K562 (cell line): ENCODE results near the gene KAZALD1. TPM values are rescaled to one million over a fixed set of nuclear protein-coding genes. Genes with fewer than 3 reads are reported as not detected.

Experiments used
- ARNT ChIP-seq, 2 experiments: fragments of 450-650 bp; IDR thresholded peaks; 2 replicates each; pipeline ENCODE4 v1.6.1; 2016; ENCODE audit warnings: mild to moderate bottlenecking in 1 of 2
- CBFA2T3 ChIP-seq: fragments of 450-650 bp; IDR thresholded peaks from 2 replicates; pipeline ENCODE4 v1.6.1; 2017
- KAT8 ChIP-seq: fragments of 450-650 bp; IDR thresholded peaks from 2 replicates; pipeline ENCODE4 v1.6.1; 2016; ENCODE audit warnings: low read depth, mild to moderate bottlenecking
- L3MBTL2 ChIP-seq: fragments of 450-650 bp; IDR thresholded peaks from 2 replicates; pipeline ENCODE4 v1.6.1; 2016; ENCODE audit warnings: mild to moderate bottlenecking, moderate library complexity
- NFIX ChIP-seq: fragments of 250-450 bp; sonication (Bioruptor Pico); IDR thresholded peaks from 2 replicates; pipeline ENCODE4 v1.4.0; 2020; ENCODE audit warnings: low read depth, mild to moderate bottlenecking, moderate library complexity
- SIN3B ChIP-seq: fragments of 450-650 bp; IDR thresholded peaks from 2 replicates; pipeline ENCODE4 v1.6.1; 2017; ENCODE audit warnings: low read depth, mild to moderate bottlenecking, moderate library complexity
- SRSF9 ChIP-seq: fragments of 200-400 bp; formaldehyde crosslinking; IDR thresholded peaks from 2 replicates; pipeline ENCODE4 v1.6.1; 2017; ENCODE audit warnings: low read depth, low read length, borderline replicate concordance
- polyA plus RNA-seq, 8 experiments: library from polyadenylated mRNA; depleted of rRNA in 4 of 8; stranded (reverse) in 5 of 8; unstranded in 3 of 8; fragments of >200 nt; fragmentation: Nextera tagmentation in 2 of 8; fragmentation: Illumina TruSeq in 1 of 8; extraction: Ambion mirVana in 2 of 8; extraction: Trizol in 1 of 8; gene quantifications; 2 replicates each; pipeline versions ENCODE4 v1.2.1 to v1.2.3, GENCODE V29; 2011 to 2014; ENCODE audit warnings: inconsistent platforms in 1 of 8, missing spikeins in 1 of 8
- total RNA-seq, 7 experiments: library from RNA; depleted of rRNA in 6 of 7; stranded (reverse); fragments of >200 nt in 6 of 7; fragmentation: Illumina TruSeq in 2 of 7; extraction: Trizol in 2 of 7; gene quantifications; 2 replicates each; pipeline versions ENCODE4 v1.2.1 to v1.2.3, GENCODE V29; 2011 to 2021; ENCODE audit warnings: low replicate concordance in 1 of 7
- TF ChIP-seq, protein P1 (sequence below), 2 experiments: fragments of 450-650 bp; IDR thresholded peaks; 2 replicates each; pipeline ENCODE4 v1.6.1; 2016; ENCODE audit warnings: mild to moderate bottlenecking in 2 of 2, borderline replicate concordance in 1 of 2, low read depth in 1 of 2, moderate library complexity in 1 of 2
- TF ChIP-seq, protein P2 (sequence below): sonication (generic); formaldehyde crosslinking; IDR thresholded peaks from 2 replicates; pipeline ENCODE4 v1.8.1; 2023; ENCODE audit warnings: missing genetic modification reagents, mild to moderate bottlenecking, borderline replicate concordance
- TF ChIP-seq, protein P3 (sequence below): fragments of 450-650 bp; formaldehyde crosslinking; IDR thresholded peaks from 2 replicates; pipeline ENCODE4 v1.4.0; 2020; ENCODE audit warnings: mild to moderate bottlenecking

The KAZALD1 gene
- total and polyA plus RNA-seq, 9 of the 15 experiments (the other 6 are each of a cell fraction or from before 2014, with no cell fraction given) = 0.15 to 10.0 (median 4.9) TPM

DNA sequence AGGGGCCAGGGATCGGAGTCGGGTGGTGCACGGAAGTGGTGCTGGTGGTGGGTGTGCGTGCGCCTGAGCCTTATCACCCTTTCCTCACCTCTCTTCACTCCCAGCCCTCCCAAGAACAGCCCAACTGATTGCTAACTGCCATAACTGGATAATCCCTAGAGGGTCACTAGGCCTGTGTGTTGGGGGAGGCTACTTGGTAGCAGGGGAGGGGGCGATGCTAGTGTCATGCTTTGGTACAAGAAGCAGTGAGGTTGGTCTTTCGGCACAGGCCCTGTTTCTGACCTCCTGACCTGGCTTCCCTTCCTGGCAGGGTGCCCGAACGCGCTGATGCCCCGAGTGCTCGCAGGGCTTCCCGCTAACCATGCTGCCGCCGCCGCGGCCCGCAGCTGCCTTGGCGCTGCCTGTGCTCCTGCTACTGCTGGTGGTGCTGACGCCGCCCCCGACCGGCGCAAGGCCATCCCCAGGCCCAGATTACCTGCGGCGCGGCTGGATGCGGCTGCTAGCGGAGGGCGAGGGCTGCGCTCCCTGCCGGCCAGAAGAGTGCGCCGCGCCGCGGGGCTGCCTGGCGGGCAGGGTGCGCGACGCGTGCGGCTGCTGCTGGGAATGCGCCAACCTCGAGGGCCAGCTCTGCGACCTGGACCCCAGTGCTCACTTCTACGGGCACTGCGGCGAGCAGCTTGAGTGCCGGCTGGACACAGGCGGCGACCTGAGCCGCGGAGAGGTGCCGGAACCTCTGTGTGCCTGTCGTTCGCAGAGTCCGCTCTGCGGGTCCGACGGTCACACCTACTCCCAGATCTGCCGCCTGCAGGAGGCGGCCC lies 652 bp downstream of the KAZALD1 start (continued):
- TF ChIP-seq, protein P1, sequence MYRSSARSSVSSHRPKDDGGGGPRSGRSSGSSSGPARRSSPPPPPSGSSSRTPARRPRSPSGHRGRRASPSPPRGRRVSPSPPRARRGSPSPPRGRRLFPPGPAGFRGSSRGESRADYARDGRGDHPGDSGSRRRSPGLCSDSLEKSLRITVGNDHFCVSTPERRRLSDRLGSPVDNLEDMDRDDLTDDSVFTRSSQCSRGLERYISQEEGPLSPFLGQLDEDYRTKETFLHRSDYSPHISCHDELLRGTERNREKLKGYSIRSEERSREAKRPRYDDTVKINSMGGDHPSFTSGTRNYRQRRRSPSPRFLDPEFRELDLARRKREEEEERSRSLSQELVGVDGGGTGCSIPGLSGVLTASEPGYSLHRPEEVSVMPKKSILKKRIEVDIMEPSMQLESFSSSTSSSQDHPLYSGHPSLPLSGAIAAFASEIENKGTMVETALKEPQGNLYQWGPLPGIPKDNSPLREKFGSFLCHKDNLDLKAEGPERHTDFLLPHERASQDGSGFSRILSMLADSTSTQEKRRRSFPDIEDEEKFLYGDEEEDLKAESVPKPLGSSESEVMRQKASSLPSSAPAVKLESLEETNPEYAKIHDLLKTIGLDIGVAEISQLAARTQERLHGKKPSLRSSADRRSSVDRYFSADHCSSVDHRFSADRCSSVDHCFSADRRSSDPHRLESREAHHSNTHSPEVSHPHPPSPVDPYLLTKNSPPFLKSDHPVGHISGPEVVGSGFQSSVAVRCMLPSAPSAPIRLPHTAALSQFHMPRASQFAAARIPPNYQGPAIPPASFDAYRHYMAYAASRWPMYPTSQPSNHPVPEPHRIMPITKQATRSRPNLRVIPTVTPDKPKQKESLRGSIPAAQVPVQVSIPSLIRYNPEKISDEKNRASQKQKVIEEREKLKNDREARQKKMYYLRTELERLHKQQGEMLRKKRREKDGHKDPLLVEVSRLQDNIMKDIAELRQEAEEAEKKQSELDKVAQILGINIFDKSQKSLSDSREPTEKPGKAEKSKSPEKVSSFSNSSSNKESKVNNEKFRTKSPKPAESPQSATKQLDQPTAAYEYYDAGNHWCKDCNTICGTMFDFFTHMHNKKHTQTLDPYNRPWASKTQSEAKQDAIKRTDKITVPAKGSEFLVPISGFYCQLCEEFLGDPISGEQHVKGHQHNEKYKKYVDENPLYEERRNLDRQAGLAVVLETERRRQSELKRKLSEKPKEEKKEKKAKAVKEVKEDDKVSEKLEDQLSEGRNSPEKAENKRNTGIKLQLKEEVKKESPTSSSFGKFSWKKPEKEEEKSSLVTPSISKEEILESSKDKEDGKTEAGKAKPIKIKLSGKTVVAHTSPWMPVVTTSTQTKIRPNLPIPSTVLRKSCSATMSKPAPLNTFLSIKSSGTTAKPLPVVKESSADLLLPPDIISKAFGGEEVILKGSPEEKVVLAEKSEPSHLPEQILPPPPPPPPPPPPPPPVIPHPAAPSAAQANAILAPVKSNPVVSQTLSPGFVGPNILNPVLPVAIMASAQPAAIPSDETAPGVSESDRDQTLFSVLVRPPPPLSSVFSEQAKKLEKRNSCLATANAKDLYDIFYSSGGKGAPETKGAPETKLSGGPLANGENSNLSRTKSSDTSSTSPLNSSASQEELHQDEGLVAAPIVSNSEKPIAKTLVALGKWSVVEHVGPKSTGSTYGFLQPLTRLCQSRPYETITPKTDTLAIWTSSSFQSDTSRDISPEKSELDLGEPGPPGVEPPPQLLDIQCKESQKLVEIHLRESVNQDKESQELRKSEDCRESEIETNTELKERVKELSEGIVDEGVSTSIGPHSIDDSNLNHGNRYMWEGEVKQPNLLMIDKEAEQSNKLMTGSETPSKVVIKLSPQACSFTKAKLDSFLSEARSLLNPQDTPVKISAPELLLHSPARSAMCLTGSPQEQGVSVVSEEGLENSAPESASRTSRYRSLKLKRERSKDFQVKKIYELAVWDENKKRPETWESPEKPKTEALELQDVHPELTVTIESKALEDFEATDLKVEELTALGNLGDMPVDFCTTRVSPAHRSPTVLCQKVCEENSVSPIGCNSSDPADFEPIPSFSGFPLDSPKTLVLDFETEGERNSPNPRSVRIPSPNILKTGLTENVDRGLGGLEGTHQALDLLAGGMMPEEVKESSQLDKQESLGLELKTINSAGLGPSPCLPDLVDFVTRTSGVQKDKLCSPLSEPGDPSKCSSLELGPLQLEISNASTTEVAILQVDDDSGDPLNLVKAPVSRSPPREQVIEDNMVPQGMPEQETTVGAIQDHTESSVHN (IDR thresholded peaks at IDR 0.05; ENCODE audit: borderline replicate concordance in 1 of 2, low read depth in 1 of 2) = no peak
- peak; percentile 97 for TF ChIP-seq L3MBTL2
- TF ChIP-seq, protein P2, sequence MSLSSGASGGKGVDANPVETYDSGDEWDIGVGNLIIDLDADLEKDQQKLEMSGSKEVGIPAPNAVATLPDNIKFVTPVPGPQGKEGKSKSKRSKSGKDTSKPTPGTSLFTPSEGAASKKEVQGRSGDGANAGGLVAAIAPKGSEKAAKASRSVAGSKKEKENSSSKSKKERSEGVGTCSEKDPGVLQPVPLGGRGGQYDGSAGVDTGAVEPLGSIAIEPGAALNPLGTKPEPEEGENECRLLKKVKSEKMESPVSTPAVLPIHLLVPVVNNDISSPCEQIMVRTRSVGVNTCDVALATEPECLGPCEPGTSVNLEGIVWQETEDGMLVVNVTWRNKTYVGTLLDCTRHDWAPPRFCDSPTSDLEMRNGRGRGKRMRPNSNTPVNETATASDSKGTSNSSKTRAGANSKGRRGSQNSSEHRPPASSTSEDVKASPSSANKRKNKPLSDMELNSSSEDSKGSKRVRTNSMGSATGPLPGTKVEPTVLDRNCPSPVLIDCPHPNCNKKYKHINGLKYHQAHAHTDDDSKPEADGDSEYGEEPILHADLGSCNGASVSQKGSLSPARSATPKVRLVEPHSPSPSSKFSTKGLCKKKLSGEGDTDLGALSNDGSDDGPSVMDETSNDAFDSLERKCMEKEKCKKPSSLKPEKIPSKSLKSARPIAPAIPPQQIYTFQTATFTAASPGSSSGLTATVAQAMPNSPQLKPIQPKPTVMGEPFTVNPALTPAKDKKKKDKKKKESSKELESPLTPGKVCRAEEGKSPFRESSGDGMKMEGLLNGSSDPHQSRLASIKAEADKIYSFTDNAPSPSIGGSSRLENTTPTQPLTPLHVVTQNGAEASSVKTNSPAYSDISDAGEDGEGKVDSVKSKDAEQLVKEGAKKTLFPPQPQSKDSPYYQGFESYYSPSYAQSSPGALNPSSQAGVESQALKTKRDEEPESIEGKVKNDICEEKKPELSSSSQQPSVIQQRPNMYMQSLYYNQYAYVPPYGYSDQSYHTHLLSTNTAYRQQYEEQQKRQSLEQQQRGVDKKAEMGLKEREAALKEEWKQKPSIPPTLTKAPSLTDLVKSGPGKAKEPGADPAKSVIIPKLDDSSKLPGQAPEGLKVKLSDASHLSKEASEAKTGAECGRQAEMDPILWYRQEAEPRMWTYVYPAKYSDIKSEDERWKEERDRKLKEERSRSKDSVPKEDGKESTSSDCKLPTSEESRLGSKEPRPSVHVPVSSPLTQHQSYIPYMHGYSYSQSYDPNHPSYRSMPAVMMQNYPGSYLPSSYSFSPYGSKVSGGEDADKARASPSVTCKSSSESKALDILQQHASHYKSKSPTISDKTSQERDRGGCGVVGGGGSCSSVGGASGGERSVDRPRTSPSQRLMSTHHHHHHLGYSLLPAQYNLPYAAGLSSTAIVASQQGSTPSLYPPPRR (CRISPR knock-in tag) = 0 out of 2 replicates have a peak, but pooled peaks have one; percentile 65
- TF ChIP-seq KAT8 = no peak
- TF ChIP-seq, protein P3, sequence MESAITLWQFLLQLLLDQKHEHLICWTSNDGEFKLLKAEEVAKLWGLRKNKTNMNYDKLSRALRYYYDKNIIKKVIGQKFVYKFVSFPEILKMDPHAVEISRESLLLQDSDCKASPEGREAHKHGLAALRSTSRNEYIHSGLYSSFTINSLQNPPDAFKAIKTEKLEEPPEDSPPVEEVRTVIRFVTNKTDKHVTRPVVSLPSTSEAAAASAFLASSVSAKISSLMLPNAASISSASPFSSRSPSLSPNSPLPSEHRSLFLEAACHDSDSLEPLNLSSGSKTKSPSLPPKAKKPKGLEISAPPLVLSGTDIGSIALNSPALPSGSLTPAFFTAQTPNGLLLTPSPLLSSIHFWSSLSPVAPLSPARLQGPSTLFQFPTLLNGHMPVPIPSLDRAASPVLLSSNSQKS (CRISPR knock-in tag) = no peak
- no peak for TF ChIP-seq NFIX (CRISPR knock-in tag)
- TF ChIP-seq SIN3B = no peak
- TF ChIP-seq ARNT (IDR thresholded peaks at IDR 0.05) = no peak
- TF ChIP-seq SRSF9 = no peak
- peak; percentile 64 for TF ChIP-seq CBFA2T3
